Activated CD4-positive, alpha-beta T cell treated with anti-CD3 and anti-CD28 coated beads, Interleukin-2, amount 10 ng/mL, durations not matched to agents 24 days and 14 days (primary cell): ENCODE results near the gene EDEM3. TPM values are rescaled to one million over a fixed set of nuclear protein-coding genes. Genes with fewer than 3 reads are reported as not detected.

ENCODE experiments used
- DNase-seq: peaks from one replicate; pipeline ENCODE4 v3.0.0; 2022
- H3K27ac Mint-ChIP-seq: one replicate; pipeline ENCODE4 v1.8.0; 2022; ENCODE audit warnings: mild to moderate bottlenecking, mixed read lengths
- H3K27me3 Mint-ChIP-seq: one replicate; pipeline ENCODE4 v1.8.0; 2022; ENCODE audit warnings: mixed read lengths
- H3K36me3 Mint-ChIP-seq: one replicate; pipeline ENCODE4 v1.8.0; 2022; ENCODE audit warnings: low read depth, mild to moderate bottlenecking, mixed read lengths
- H3K4me1 Mint-ChIP-seq: one replicate; pipeline ENCODE4 v1.8.0; 2021; ENCODE audit warnings: mixed read lengths
- H3K4me3 Mint-ChIP-seq: one replicate; pipeline ENCODE4 v1.8.0; 2022; ENCODE audit warnings: mild to moderate bottlenecking, moderate library complexity, mixed read lengths
- H3K9me3 Mint-ChIP-seq: one replicate; pipeline ENCODE4 v1.8.0; 2021; ENCODE audit warnings: mixed read lengths
- intact Hi-C: fragments of 100-400 bp; cut with micrococcal nuclease; formaldehyde crosslinking; loops from one replicate; pipeline ENCODE4 v1.15.1; 2023
- total RNA-seq: library from RNA; stranded (reverse); gene quantifications from 2 replicates; pipeline ENCODE4 v1.2.3, GENCODE V29; 2022

The EDEM3 gene
- total RNA-seq, 1 donor from 2014 or later: 28.3 TPM

DNA sequence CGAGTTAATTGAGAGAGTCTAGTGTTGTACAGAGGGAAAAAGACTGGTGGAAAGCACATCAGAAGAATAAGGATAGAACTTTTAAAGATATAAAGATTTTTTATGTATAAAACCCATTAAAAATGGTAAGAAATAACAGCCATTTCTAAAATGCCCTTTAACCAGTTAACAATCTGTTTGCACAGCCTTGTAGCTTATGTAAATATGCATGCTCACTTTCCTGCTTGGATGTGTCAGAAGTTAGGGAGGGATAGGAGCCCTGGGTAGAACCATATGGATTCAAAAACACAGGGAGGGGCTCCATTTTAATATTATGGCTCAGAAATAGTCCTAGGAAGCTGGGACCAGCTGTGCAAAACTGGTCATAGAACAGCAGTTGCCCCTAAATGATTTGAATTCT is 4.5 kb upstream of the EDEM3 start:
- Mint-ChIP-seq H3K9me3 (peaks cover 3% of the 10 kb centered on the region), H3K27me3 (peaks cover 11% of the 10 kb centered on the region), H3K36me3 (no peaks in the 10 kb centered on the region), H3K4me1 (peaks cover 9% of the 10 kb centered on the region), H3K4me3 (no peak overlapping the region), H3K27ac (no peak overlapping the region)
- intact Hi-C loops: loop anchor here (5.0 to 10.0 kb wide), 6 partner anchors 33 to 1284 kb away; partner anchors contain the start of genes ARPC5, C1orf21 and SMG7
- DNase-seq: no peak

DNA sequence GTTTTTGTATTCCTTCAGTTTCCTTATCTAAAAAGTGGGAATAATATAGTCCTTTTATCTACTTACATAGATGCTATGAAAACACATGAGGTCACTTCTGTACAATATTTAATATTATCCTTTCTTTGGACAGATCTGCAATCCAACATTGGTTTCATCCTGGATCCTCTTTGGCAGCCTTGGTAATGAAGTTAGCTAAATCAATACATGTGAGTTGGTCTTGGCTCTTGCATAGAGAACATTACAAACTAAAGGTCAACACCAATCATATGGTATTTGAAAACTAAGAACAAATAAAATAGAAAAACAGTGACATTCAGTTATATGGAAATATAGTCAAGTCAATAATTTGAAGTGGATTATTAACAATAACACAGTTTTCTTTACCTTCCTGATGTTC is 3.2 kb upstream of the EDEM3 start:
- no peak overlapping the region for H3K27ac Mint-ChIP-seq
- H3K9me3 Mint-ChIP-seq: peaks cover 3% of the 10 kb centered on the region
- peaks cover 11% of the 10 kb centered on the region for H3K27me3 Mint-ChIP-seq
- peaks cover 8% of the 10 kb centered on the region for H3K36me3 Mint-ChIP-seq
- intact Hi-C loops: loop anchor here (5.0 to 10.0 kb wide), 6 partner anchors 34 to 1283 kb away; partner anchors contain the start of genes ARPC5, C1orf21 and SMG7
- peaks cover 20% of the 10 kb centered on the region for H3K4me1 Mint-ChIP-seq
- no peak for DNase-seq
- H3K4me3 Mint-ChIP-seq: no peak overlapping the region

DNA sequence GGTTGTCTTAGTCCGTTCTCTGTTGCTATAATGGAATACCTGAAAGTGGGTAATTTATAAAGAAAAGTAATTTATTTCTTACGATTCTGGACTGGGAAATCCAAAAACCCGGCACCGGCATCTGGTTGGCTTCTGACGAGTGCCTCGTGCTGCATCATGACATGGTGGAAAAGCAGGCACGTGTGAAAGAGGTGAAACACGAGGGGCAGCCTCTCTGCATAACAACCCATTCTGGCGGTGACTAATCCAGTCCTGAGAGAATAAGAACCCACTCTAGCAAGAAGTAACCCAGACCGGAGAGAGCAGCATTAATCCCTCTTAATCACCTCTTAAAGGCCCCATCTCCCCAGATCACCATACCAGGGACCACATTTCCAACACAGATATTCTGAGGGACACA is 2.7 kb upstream of the EDEM3 start:
- Mint-ChIP-seq H3K4me3 (no peak overlapping the region), H3K36me3 (peaks cover 8% of the 10 kb centered on the region), H3K4me1 (peaks cover 21% of the 10 kb centered on the region), H3K27me3 (peaks cover 11% of the 10 kb centered on the region), H3K27ac (no peak overlapping the region), H3K9me3 (peaks cover 3% of the 10 kb centered on the region)
- no peak for DNase-seq
- intact Hi-C loops: loop anchor here (5.0 to 10.0 kb wide), 6 partner anchors 35 to 1283 kb away; partner anchors contain the start of genes ARPC5, C1orf21 and SMG7

DNA sequence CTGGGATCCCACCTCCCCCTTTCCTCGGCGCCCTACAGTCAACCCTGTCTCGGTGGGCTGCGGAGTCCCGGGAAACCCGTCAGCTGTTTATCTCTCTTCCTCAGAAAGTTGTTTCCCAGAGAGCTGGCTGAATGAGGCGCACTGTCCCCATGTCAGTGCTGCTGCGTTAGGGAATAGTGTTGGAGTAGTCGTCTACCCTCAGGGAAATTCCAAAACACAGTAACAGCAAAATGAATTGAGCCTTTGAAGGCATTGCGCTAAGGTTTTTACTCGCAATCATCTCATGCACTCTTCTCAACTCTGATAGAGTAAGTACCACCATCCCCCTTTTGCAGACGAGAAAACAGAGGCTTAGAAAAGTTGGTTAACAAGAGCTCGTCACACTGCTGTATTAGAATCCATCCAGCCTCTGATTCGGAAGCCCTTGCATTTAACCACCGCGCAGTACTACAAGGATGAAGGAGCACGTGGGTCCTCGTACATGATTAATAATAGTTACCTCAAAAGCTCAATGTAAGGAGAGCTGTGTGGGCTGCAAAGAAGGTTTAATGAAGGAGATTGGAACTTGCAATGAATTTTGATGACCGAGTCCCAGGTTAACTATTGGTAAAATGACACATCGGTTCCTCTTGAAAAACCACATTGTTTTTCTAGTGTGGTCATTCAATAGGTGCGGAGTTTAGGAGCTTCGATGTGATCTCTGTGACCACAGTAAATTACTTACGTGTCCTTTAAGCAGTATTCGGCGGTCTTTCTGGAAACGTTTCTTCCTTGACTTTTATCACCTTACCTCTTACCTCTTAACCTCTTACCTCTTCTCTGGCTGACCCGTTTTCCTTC is 788 bp upstream of the EDEM3 start:
- Mint-ChIP-seq H3K4me3 (peak overlapping the region; percentile 98), H3K27me3 (peaks cover 7% of the 10 kb centered on the region), H3K4me1 (peaks cover 21% of the 10 kb centered on the region), H3K9me3 (peaks cover 3% of the 10 kb centered on the region), H3K27ac (peak overlapping the region; percentile 96), H3K36me3 (peaks cover 8% of the 10 kb centered on the region)
- intact Hi-C loops: loop anchor here (1.0 to 10.0 kb wide), 10 partner anchors 37 to 1281 kb away; partner anchors contain the start of genes ARPC5, C1orf21, IVNS1ABP and RNF2
- no peak for DNase-seq

DNA sequence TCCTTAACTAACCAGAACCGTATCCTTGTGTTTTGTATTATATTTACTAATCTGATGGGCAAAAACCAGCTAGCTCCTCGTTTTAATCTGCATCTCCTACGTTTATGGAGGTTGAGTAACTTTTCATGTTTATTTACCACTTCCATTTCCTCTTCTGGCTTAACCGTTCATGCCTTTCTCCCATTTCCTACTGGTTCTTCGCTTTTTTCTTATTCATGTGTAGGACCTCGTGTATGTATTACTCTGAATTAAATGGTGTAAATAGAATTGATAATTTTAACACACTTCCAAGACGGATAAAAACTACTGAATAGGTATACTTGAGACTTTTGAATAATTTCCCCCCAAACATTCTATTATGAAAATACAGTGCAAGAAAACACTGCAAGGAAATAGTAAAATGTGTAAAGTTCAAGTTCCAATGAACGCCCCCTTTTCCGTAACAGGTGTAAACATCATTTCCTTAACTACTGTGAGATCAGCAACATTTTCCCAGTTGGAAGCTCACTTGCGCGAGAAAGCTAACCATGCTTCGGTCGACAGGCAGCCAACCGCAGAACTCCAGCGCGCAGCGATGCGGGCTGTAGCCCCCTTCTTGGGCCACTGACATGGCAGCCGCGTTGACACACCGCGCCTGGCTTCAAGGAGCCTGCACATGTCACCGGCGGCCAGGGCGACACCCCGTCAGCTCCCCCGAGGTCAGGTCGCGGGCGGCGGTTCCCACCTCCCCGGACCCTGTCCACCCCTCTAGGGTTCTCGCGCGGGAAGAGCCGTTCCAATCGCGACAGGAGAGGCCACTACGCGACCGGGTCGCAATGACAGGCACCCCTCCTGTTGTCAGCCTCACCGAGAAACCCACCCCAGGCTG is 816 bp downstream of the EDEM3 start:
- Mint-ChIP-seq H3K4me1 (peaks cover 24% of the 10 kb centered on the region), H3K36me3 (peaks cover 8% of the 10 kb centered on the region), H3K4me3 (peak overlapping the region; percentile 98), H3K9me3 (no peaks in the 10 kb centered on the region), H3K27ac (peak overlapping the region; percentile 96), H3K27me3 (peaks cover 7% of the 10 kb centered on the region)
- DNase-seq: peak; percentile 84
- intact Hi-C loops: loop anchor here (1.0 to 10.0 kb wide), 7 partner anchors 11 to 1279 kb away; partner anchors contain the start of genes ARPC5, RNF2 and SMG7

DNA sequence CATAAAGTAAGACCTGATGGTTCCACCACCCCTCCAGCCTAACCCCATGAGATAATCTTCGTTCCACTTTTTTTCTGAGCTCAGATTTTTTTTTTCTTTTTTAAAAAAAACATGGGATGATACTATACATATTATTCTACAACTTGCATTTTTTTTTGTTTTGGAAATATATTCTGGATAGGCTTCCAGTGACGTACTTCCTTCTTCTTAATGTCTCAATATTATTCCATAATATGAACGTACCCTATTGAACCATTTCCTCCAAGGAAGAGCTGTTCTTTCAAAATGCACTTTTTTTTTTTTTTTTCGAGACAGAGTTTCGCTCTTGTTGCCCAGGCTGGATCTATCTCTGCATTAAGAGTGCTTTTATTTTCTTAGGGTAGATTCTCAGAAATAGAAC is 1.5 kb downstream of the EDEM3 start:
- peaks cover 25% of the 10 kb centered on the region for H3K4me1 Mint-ChIP-seq
- peak overlapping the region; percentile 98 for H3K4me3 Mint-ChIP-seq
- H3K27ac Mint-ChIP-seq: peak overlapping the region; percentile 96
- DNase-seq: no peak
- peaks cover 8% of the 10 kb centered on the region for H3K36me3 Mint-ChIP-seq
- intact Hi-C loops: loop anchor here (1.0 to 10.0 kb wide), 4 partner anchors 10 to 1278 kb away; partner anchors contain the start of genes ARPC5 and SMG7
- peaks cover 7% of the 10 kb centered on the region for H3K27me3 Mint-ChIP-seq
- no peaks in the 10 kb centered on the region for H3K9me3 Mint-ChIP-seq

DNA sequence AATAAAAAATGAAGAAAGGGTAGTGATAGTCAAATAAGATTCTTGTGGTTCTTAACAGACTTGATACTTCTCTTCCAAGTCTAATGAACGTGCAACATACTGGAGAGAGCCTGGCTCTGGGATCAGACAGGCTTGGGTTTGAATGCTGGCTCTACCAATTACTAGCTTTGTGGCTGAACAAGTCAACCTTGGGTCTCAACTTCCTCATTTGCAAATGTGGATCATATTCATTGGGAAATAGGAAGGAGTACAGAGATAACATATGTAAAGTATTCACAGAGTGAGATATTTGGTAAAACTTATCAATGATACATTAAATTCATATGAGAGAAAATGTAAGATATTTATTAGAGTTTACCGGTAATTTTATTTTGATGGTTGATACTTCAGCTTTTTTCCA is 2.0 kb downstream of the EDEM3 start:
- Mint-ChIP-seq H3K36me3 (peaks cover 10% of the 10 kb centered on the region), H3K27ac (peak overlapping the region; percentile 59), H3K27me3 (peaks cover 6% of the 10 kb centered on the region), H3K4me1 (peaks cover 25% of the 10 kb centered on the region), H3K9me3 (no peaks in the 10 kb centered on the region), H3K4me3 (peak overlapping the region; percentile 98)
- DNase-seq: no peak
- intact Hi-C loops: loop anchor here (1.0 to 10.0 kb wide), 4 partner anchors 9 to 1278 kb away; partner anchors contain the start of genes ARPC5 and SMG7

DNA sequence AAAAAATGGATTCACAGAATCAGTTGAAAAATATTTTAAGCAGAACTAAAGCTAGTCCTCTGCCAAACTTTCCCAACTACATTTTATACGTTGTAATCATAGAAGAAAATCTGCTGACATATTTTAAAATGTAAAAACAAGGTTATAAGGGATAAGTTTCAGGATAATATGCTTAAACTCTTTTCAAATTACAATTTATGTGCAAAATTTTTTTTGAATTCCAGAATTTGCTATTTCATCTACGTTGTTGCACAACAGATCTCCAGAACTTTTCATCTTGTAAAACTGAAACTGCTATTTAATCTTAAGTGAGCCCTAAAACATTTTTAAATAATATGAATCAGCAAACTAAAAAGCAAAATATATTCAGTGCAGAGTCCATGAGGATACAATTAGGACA is 5.9 kb downstream of the EDEM3 start:
- DNase-seq: no peak
- Mint-ChIP-seq H3K36me3 (peaks cover 19% of the 10 kb centered on the region), H3K4me1 (peaks cover 28% of the 10 kb centered on the region), H3K27me3 (no peaks in the 10 kb centered on the region), H3K27ac (no peak overlapping the region), H3K4me3 (no peak overlapping the region), H3K9me3 (no peaks in the 10 kb centered on the region)
- intact Hi-C loops: no loop called here

DNA sequence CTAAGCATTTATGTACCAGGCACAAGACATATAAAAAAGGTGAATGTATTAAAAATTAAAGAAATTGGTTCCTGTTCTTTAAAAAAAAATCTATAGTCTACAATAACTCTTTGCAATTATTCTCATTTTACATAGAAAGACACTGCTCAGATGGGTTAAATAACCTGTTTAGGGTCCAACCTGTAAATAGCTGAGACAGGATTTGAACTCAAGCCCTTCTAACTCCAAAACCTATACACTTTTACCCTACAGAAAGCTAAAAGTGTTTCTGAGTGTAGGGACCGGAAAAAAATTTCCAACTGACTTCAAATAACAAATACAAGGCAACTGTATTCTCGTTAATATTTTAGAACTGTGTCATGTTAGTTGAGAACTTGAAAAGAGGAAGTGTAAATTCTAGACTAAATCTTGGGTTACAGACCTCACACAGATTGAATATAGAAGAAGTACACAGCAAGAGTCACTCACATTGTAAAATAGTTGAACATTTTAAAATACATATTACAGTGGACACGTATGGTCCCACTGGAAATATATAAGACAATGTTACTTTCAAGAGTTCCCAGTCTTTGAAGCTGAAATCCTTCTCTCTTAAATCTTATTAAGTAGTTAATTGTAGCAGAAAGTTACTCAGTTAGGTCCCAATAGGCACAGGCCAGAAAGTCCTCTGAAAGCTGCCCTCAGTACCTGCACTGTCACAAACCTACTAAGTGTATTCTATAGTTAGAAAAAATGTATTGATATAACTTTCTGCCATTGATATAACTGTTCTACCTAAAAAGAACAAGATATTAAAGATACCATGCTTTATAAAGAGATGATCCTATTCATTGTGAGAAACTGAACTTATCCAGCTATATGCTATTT is 7.3 kb downstream of the EDEM3 start:
- Mint-ChIP-seq H3K9me3 (no peaks in the 10 kb centered on the region), H3K4me1 (peaks cover 26% of the 10 kb centered on the region), H3K27ac (no peak overlapping the region), H3K27me3 (no peaks in the 10 kb centered on the region), H3K4me3 (no peak overlapping the region), H3K36me3 (peaks cover 15% of the 10 kb centered on the region)
- DNase-seq: no peak
- intact Hi-C loops: no loop called here

DNA sequence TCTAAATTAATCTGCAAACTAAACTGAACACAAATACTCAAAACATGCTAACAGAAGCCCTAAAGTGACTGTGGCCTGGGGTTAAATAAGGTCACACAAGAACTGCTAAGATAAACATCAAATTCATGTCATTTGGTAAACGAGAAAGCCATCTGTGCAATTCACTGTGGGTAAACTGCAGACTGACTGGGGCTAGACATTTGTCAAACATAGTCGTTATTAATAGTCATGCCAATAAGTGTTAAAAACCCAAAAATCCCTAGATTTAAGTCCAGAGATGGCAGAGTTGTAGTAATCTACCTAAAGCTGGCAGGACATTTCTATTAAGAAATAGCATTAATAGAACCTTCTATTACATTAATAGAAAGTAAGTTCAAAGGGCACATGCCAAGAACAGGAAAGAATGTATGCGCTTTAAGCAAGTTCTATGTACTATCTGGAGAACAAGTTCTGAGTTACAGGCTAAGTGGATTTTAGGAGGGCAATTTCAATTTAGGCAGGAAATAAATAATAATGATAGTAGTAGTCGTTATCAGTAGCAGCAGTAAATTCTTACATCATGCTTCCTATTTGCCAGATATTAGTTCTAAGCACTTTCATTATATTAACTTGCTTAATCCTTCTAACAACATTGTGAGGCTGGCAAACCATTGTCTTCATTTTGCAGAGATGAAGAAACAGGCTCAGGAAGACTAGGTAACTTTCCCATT is 8.6 kb downstream of the EDEM3 start:
- H3K27ac Mint-ChIP-seq: peak overlapping the region; percentile 1
- peaks cover 18% of the 10 kb centered on the region for H3K36me3 Mint-ChIP-seq
- H3K9me3 Mint-ChIP-seq: no peaks in the 10 kb centered on the region
- peaks cover 29% of the 10 kb centered on the region for H3K4me1 Mint-ChIP-seq
- no peak for DNase-seq
- peak overlapping the region; percentile 4 for H3K4me3 Mint-ChIP-seq
- intact Hi-C loops: no loop called here
- no peaks in the 10 kb centered on the region for H3K27me3 Mint-ChIP-seq

DNA sequence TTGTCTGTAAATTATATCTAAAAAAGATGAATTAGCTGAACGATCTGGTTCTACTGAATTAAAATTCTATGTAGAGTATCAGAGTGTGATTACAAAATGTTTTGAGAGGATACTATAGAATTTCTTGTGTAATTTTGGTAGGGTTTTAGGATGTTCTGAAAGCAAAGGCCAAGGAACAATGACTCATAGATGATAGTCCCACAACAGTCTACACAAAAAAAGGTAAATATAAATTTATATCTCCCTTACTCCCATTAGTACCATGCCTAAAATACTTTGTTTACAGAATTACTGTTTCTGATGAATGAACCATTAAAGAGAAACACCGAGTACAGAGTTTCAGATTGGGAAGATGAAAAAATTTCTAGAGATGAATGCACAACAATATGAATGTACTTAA is 9.5 kb downstream of the EDEM3 start:
- H3K4me1 Mint-ChIP-seq: peaks cover 29% of the 10 kb centered on the region
- H3K9me3 Mint-ChIP-seq: no peaks in the 10 kb centered on the region
- H3K4me3 Mint-ChIP-seq: no peak overlapping the region
- DNase-seq: no peak
- peaks cover 18% of the 10 kb centered on the region for H3K36me3 Mint-ChIP-seq
- intact Hi-C loops: no loop called here
- no peak overlapping the region for H3K27ac Mint-ChIP-seq
- no peaks in the 10 kb centered on the region for H3K27me3 Mint-ChIP-seq

DNA sequence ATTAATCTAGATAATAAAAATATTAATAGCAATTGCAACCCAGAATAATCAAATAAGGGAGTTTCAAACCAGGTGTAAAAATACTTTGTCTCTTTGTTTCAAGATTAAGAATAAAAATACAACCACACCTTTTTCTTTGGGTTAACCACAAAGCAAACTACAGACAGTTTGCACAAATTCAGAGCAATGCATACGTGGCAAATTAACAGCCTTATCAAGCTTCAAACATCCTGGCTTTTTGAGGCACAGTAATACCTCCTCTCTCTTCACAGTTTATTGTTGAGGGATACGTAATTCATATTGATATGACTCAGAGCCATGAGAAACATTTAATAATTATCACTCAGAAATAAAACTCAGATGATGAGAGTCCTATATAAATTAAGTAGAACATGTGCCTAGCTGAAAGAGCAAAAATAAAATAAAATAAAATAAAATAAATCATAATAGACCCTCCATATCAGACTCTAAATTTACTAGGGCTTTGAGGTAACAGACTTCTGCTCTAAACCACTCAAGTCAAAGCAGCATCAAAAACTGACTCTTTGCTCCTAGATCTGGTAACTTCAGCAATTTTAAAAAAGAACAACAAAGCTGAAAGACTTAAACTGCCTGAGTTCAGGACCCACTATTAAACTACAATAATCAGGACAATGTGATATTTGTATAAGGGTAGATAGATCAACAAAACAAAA is 11.4 kb downstream of the EDEM3 start:
- H3K4me1 Mint-ChIP-seq: peaks cover 25% of the 10 kb centered on the region
- H3K36me3 Mint-ChIP-seq: peaks cover 18% of the 10 kb centered on the region
- peak overlapping the region; percentile 56 for H3K4me3 Mint-ChIP-seq

More for the DNA sequence above, 11.4 kb downstream of the EDEM3 start:
- DNase-seq: peak; percentile 74
- H3K9me3 Mint-ChIP-seq: no peaks in the 10 kb centered on the region
- H3K27ac Mint-ChIP-seq: peak overlapping the region; percentile 68
- intact Hi-C loops: loop anchor here (1.0 kb wide), 1 partner anchor 10 kb away; no protein-coding TSS in a partner anchor
- H3K27me3 Mint-ChIP-seq: no peaks in the 10 kb centered on the region
